SK-N-SH (cell line): Measurements from ENCODE around the gene CDKL5. TPM values are rescaled to one million over a fixed set of nuclear protein-coding genes. Genes with fewer than 3 reads are reported as not detected.

Source experiments
- CTCF ChIA-PET: fragments of 300-600, 350-600 bp; formaldehyde crosslinking; extraction: SDS; loops from one replicate; lab custom pipeline; 2021; lab: Yijun Ruan, JAX
- POLR2A ChIA-PET: fragments of 350-600 bp; sonication (Branson Sonifier 250); formaldehyde crosslinking; extraction: SDS; loops from one replicate; lab custom pipeline; 2020; ENCODE audit warnings: antibody characterized with exemption, inconsistent platforms; lab: Yijun Ruan, JAX
- DNase-seq: peaks from one replicate; pipeline ENCODE4 v3.0.0; 2012
- H2AFZ ChIP-seq: fragments of 200-600 bp; sonication (generic); 2 replicates; pipeline ENCODE4 v1.8.1; 2016; ENCODE audit warnings: antibody characterized with exemption, mild to moderate bottlenecking, low read depth
- H3F3A ChIP-seq: fragments of 200-600 bp; sonication (generic); replicated peaks from 2 replicates; pipeline ENCODE3; 2016; ENCODE audit warnings: antibody characterized with exemption, mild to moderate bottlenecking; ENCODE audit not compliant: insufficient read depth
- H3K27ac ChIP-seq, 2 experiments: fragments of 200-500 bp in 1 of 2; fragments of 200-600 bp in 1 of 2; sonication (Bioruptor generic) in 1 of 2; sonication (generic), shearing (Covaris generic) in 1 of 2; 2 replicates each; pipeline versions ENCODE4 v1.5.1 to v1.6.1; 2014 to 2016; ENCODE audit warnings: low read depth in 2 of 2, inconsistent platforms in 1 of 2, low read length in 1 of 2, mild to moderate bottlenecking in 1 of 2, mixed read lengths in 1 of 2
- H3K27me3 ChIP-seq: fragments of 200-600 bp; sonication (generic), shearing (Covaris generic); 2 replicates; pipeline ENCODE4 v1.6.1; 2016; ENCODE audit warnings: mixed run types; ENCODE audit not compliant: insufficient read depth
- H3K36me3 ChIP-seq, 2 experiments: fragments of 200-500 bp in 1 of 2; fragments of 200-600 bp in 1 of 2; sonication (Bioruptor generic) in 1 of 2; sonication (generic) in 1 of 2; replicated peaks in 1 of 2; 2 replicates each; pipeline versions ENCODE3 to v1.5.1; 2014 to 2016; ENCODE audit warnings: low read length in 1 of 2, mild to moderate bottlenecking in 1 of 2; ENCODE audit not compliant: insufficient read depth in 2 of 2, control insufficient read depth in 1 of 2
- H3K4me1 ChIP-seq, 2 experiments: fragments of 200-500 bp in 1 of 2; fragments of 200-600 bp in 1 of 2; sonication (Bioruptor generic) in 1 of 2; sonication (generic), shearing (Covaris generic) in 1 of 2; 2 replicates each; pipeline versions ENCODE4 v1.5.1 to v1.6.1; 2014 to 2016; ENCODE audit warnings: low read depth in 1 of 2, low read length in 1 of 2, mixed run types in 1 of 2; ENCODE audit not compliant: insufficient read depth in 2 of 2, control insufficient read depth in 1 of 2
- H3K4me2 ChIP-seq: fragments of 200-600 bp; sonication (generic), shearing (Covaris generic); 2 replicates; pipeline ENCODE4 v1.6.1; 2017; ENCODE audit warnings: mixed run types
- H3K4me3 ChIP-seq, 2 experiments: fragments of 200-500 bp in 1 of 2; fragments of 200-600 bp in 1 of 2; sonication (Bioruptor generic) in 1 of 2; sonication (generic), shearing (Covaris generic) in 1 of 2; 2 replicates each; pipeline versions ENCODE4 v1.5.1 to v1.8.1; 2014 to 2016; ENCODE audit warnings: low read depth in 2 of 2, inconsistent platforms in 1 of 2, low read length in 1 of 2, mild to moderate bottlenecking in 1 of 2, mixed read lengths in 1 of 2, moderate library complexity in 1 of 2
- H3K79me2 ChIP-seq: fragments of 200-600 bp; sonication (generic); 2 replicates; pipeline ENCODE4 v1.8.1; 2017; ENCODE audit warnings: mild to moderate bottlenecking; ENCODE audit not compliant: insufficient read depth
- H3K9ac ChIP-seq: fragments of 200-600 bp; sonication (generic); 2 replicates; pipeline ENCODE4 v1.6.1; 2017; ENCODE audit warnings: mixed run types
- H3K9me2 ChIP-seq: fragments of 200-600 bp; sonication (generic); 2 replicates; pipeline ENCODE4 v1.6.1; 2017; ENCODE audit warnings: mixed run types
- H3K9me3 ChIP-seq: fragments of 200-600 bp; sonication (generic); 2 replicates; pipeline ENCODE4 v1.6.1; 2017; ENCODE audit warnings: mixed run types, mild to moderate bottlenecking, moderate library complexity
- H4K20me1 ChIP-seq: fragments of 200-600 bp; sonication (generic); 2 replicates; pipeline ENCODE4 v1.6.1; 2017; ENCODE audit warnings: mild to moderate bottlenecking, mixed run types; ENCODE audit not compliant: insufficient read depth
- CHD2 ChIP-seq: fragments of 150-350 bp; IDR thresholded peaks from 2 replicates; pipeline ENCODE4 v1.6.1; 2018; ENCODE audit warnings: low read length; ENCODE audit not compliant: partially characterized antibody
- ELF1 ChIP-seq: IDR thresholded peaks from 2 replicates; pipeline ENCODE4 v1.4.0; 2012
- FOSL2 ChIP-seq: IDR thresholded peaks from 2 replicates; pipeline ENCODE4 v1.4.0; 2012; ENCODE audit warnings: low read depth, mild to moderate bottlenecking, moderate library complexity, borderline replicate concordance
- FOXJ3 ChIP-seq: sonication (generic); formaldehyde crosslinking; IDR thresholded peaks from 2 replicates; pipeline ENCODE4 v1.5.1; 2020; ENCODE audit warnings: mild to moderate bottlenecking, missing genetic modification reagents
- JUND ChIP-seq: IDR thresholded peaks from 2 replicates; pipeline ENCODE4 v1.4.0; 2012
- MEF2A ChIP-seq: IDR thresholded peaks from 2 replicates; pipeline ENCODE4 v1.4.0; 2012; ENCODE audit warnings: low read depth, borderline replicate concordance
- RAD21 ChIP-seq: IDR thresholded peaks from 2 replicates; pipeline ENCODE4 v1.6.1; 2012; ENCODE audit warnings: mild to moderate bottlenecking, low read length
- RCOR1 ChIP-seq: fragments of 150-350 bp; IDR thresholded peaks from 2 replicates; pipeline ENCODE4 v1.6.1; 2017; ENCODE audit warnings: antibody characterized with exemption, low read length
- REST ChIP-seq: IDR thresholded peaks from 2 replicates; pipeline ENCODE4 v1.6.1; 2012; ENCODE audit warnings: mild to moderate bottlenecking, low read depth, low read length, moderate library complexity
- RFX5 ChIP-seq: IDR thresholded peaks from 2 replicates; pipeline ENCODE4 v1.6.1; 2012; ENCODE audit warnings: mild to moderate bottlenecking, improper control_type of control experiment, low read length
- TCF12 ChIP-seq: IDR thresholded peaks from 2 replicates; pipeline ENCODE4 v1.4.0; 2012
- USF1 ChIP-seq: IDR thresholded peaks from 2 replicates; pipeline ENCODE4 v1.4.0; 2012; ENCODE audit warnings: low read depth, borderline replicate concordance
- YY1 ChIP-seq: IDR thresholded peaks from 2 replicates; pipeline ENCODE4 v1.4.0; 2012; ENCODE audit warnings: low read depth, mild to moderate bottlenecking
- WGBS: methylation state at CpG from one replicate; pipeline ENCODE4 v1.1.6; 2017; ENCODE audit warnings: low lambda C conversion rate; 5-methylcytosine and 5-hydroxymethylcytosine counted together
- polyA plus RNA-seq, 3 experiments: library from polyadenylated mRNA; depleted of rRNA; stranded (reverse); fragments of >200 nt; gene quantifications; 2 replicates each; pipeline ENCODE4 v1.2.3, GENCODE V29; 2012
- TF ChIP-seq, protein P1 (sequence below): IDR thresholded peaks from 2 replicates; pipeline ENCODE4 v1.4.0; 2012; ENCODE audit warnings: low read depth
- TF ChIP-seq, protein P2 (sequence below): IDR thresholded peaks from 2 replicates; pipeline ENCODE4 v1.4.0; 2012; ENCODE audit warnings: low read depth, borderline replicate concordance
- TF ChIP-seq, protein P3 (sequence below): fragments of 150-350 bp; IDR thresholded peaks from 2 replicates; pipeline ENCODE4 v1.6.1; 2016; ENCODE audit warnings: mild to moderate bottlenecking, low read depth, low read length

CDKL5 gene
- polyA plus RNA-seq, 1 of the 3 experiments (the other 2 are of a cell fraction): 1.3 TPM

GRCh38 chrX:18630934-18631333, 205.5 kb downstream of the CDKL5 start:
- no peaks in the 10 kb centered on the region for H3F3A ChIP-seq
- no peak overlapping the region for H2AFZ ChIP-seq
- H3K9me3 ChIP-seq: no peaks in the 10 kb centered on the region
- H3K9ac ChIP-seq: no peak overlapping the region
- no peaks in the 10 kb centered on the region for H3K79me2 ChIP-seq
- TF ChIP-seq, protein P1, sequence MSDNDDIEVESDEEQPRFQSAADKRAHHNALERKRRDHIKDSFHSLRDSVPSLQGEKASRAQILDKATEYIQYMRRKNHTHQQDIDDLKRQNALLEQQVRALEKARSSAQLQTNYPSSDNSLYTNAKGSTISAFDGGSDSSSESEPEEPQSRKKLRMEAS: no peak
- TF ChIP-seq FOXJ3 (CRISPR knock-in tag): no peak
- TF ChIP-seq TCF12: no peak
- TF ChIP-seq, protein P2, sequence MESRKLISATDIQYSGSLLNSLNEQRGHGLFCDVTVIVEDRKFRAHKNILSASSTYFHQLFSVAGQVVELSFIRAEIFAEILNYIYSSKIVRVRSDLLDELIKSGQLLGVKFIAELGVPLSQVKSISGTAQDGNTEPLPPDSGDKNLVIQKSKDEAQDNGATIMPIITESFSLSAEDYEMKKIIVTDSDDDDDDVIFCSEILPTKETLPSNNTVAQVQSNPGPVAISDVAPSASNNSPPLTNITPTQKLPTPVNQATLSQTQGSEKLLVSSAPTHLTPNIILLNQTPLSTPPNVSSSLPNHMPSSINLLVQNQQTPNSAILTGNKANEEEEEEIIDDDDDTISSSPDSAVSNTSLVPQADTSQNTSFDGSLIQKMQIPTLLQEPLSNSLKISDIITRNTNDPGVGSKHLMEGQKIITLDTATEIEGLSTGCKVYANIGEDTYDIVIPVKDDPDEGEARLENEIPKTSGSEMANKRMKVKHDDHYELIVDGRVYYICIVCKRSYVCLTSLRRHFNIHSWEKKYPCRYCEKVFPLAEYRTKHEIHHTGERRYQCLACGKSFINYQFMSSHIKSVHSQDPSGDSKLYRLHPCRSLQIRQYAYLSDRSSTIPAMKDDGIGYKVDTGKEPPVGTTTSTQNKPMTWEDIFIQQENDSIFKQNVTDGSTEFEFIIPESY: no peak
- TF ChIP-seq, all 33 proteins: peak for 0
- Histone ChIP-seq H3K36me3 (peaks cover 3 to 18% of the 10 kb centered on the region in 2 experiments), H3K27ac (no peak overlapping the region), H3K4me2 (no peak overlapping the region), H4K20me1 (no peaks in the 10 kb centered on the region), H3K9me2 (no peaks in the 10 kb centered on the region), H3K4me3 (no peak overlapping the region), H3K27me3 (no peaks in the 10 kb centered on the region), H3K4me1 (peaks cover 0 to 4% of the 10 kb centered on the region in 2 experiments; a peak in 1 of 4 replicates)
- CTCF ChIA-PET: interaction anchor here (1.4 kb wide), 1 partner anchor 13 kb away, joined by 5 read pairs; no protein-coding TSS in a partner anchor
- no peak for DNase-seq
- 53% methylated on average over 8 of the region's 8 CpGs for WGBS
- POLR2A ChIA-PET: no interaction called here

GRCh38 chrX:18638398-18638797, 213.0 kb downstream of the CDKL5 start:
- Histone ChIP-seq H3F3A (no peaks in the 10 kb centered on the region), H3K4me3 (no peak overlapping the region), H3K27ac (no peak overlapping the region), H3K9ac (no peak overlapping the region), H3K4me2 (no peak overlapping the region)
- no peak for TF ChIP-seq RFX5
- TF ChIP-seq JUND: no peak
- no peak for TF ChIP-seq RAD21
- no peak for TF ChIP-seq ELF1
- TF ChIP-seq, protein P2: no peak
- TF ChIP-seq, protein P1: no peak
- TF ChIP-seq CHD2: no peak
- TF ChIP-seq, protein P3, sequence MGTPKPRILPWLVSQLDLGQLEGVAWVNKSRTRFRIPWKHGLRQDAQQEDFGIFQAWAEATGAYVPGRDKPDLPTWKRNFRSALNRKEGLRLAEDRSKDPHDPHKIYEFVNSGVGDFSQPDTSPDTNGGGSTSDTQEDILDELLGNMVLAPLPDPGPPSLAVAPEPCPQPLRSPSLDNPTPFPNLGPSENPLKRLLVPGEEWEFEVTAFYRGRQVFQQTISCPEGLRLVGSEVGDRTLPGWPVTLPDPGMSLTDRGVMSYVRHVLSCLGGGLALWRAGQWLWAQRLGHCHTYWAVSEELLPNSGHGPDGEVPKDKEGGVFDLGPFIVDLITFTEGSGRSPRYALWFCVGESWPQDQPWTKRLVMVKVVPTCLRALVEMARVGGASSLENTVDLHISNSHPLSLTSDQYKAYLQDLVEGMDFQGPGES: no peak
- no peak for TF ChIP-seq REST
- TF ChIP-seq MEF2A: no peak
- TF ChIP-seq USF1: no peak
- TF ChIP-seq YY1: no peak
- no peak for TF ChIP-seq RCOR1
- TF ChIP-seq FOSL2: no peak
- TF ChIP-seq, all 33 proteins: peak for 0
- no peak for DNase-seq
- CTCF ChIA-PET: no interaction called here
- 55% methylated on average over 2 of the region's 2 CpGs for WGBS
- H3K4me1 ChIP-seq: peaks cover 0 to 7% of the 10 kb centered on the region in 2 experiments; a peak in 1 of 4 replicates
- peaks cover 3 to 12% of the 10 kb centered on the region in 2 experiments for H3K36me3 ChIP-seq
- no peak overlapping the region for H2AFZ ChIP-seq
- H3K9me3 ChIP-seq: no peaks in the 10 kb centered on the region
- H4K20me1 ChIP-seq: no peaks in the 10 kb centered on the region
- no peaks in the 10 kb centered on the region for H3K79me2 ChIP-seq
- H3K27me3 ChIP-seq: no peaks in the 10 kb centered on the region
- POLR2A ChIA-PET: no interaction called here
- H3K9me2 ChIP-seq: no peaks in the 10 kb centered on the region
